GM20431 (cell line): ENCODE measurements around the gene MECR.

ENCODE experiments used
- in situ Hi-C: fragments of 300-500 bp; cut with MseI, MboI; formaldehyde crosslinking; loops from one replicate; pipeline ENCODE4 v1.15.0; 2020; ENCODE audit warnings: low sequenced_read_pairs; ENCODE audit not compliant: unreplicated experiment

MECR gene

GRCh38 chr1:29213055-29213454, 17.7 kb downstream of the MECR start:
- in situ Hi-C loops: no loop called here

DNA sequence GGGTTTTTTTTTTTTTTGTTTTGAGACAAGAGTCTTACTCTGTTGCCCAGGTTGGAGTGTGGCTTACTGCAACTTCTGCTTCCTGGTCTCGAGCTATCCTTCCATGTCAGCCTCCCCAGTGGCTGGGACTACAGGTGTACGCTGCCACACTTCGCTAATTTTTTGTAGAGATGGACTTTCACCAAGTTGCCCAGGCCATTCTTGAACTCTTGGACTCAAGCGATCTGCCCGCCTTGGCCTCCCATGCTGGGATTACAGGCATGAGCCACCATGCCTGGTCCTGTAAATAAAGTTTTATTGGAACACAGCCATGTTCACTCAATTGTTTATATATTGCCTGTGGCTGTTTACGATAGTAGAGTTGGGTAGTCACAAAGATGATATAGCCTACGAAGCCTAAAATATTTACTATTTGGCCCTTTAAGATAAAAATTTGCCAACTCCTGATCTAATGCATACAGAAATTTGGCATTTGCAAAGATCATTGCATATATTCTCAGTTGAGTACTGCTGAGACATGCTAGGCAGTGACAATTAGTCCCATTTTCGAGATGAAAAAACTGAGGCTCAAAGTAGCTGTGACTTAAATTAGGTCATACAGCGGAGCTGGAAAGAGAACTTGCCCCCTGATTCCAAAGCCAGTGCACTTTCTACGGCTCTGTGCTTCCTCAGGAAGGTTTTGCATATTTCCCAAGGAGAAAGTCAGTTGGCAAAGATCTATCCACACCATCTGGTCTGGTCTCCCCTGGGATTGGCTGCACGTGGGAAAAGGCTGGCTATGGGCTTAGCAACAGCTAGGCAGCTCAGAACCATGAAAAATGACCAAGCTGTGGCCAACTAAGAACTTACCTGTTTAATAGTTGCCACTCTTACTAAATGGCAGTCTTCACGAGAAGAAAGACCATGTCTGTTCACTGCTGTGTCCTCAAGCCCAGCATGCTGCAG, 19.4 kb downstream of the MECR start:
- in situ Hi-C loops: no loop called here

GRCh38 chr1:29210278-29211085, 20.3 kb downstream of the MECR start:
- in situ Hi-C loops: no loop called here

- in situ Hi-C loops: loop anchor here (5.0 kb wide), 1 partner anchor 327 kb away; no protein-coding TSS in a partner anchor
Observed at GRCh38 chr1:29209173-29209572, 21.6 kb downstream of the MECR start.

DNA sequence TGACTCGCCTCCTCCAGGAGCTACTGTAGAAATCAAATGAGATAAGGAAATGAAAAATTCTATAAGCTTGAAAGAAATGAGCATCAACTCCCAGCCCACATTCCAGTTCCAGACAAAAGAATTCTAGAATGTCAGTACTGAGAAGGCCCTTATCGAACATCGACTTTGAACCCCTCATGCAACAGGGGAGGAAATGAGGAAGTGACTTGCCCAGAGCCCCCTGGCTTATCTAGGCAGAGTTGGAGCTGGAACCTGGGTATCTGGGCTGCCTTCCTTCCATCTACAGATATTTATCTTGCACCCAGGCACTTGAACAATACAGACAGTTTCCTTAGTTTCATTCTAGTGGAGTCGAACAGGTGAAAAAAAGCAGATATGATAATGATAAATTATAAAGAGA, 22.3 kb downstream of the MECR start:
- in situ Hi-C loops: loop anchor here (5.0 kb wide), 1 partner anchor 326 kb away; no protein-coding TSS in a partner anchor

DNA sequence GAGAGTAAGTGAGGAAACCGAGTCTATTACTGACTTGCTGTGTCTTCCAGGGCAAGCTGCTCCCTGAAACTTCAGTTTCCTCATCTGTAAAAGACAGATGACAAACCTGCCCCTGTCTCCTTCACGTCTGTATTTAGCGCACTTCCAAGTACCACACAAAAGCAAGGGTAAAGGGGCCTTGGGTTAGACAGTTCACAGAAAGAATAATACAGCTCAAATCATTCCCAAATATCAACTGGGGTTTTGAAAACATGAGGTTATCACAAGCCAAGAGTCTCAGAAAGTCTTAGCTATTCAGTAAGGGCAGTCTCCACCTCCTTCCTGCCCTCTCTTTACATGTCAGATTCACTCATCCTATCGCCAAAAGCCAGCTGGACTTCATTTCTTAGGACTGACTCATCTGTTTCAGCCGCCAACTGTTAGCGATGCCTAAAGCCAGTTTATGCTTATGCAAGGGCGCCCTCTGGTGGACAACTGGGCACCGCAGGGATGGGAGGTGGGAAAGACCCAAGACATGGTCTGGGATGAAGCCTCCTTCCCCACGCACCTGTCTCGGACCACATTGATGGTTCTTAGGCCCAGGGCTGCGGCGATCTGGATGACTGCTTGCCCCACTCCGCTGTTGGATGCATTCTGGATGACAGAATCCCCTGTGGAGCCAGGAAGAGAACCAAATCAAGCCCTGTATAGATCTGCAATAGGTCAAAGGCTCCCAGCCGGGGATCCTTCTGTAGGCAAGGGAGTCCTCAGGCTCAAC, 28.0 kb downstream of the MECR start:
- in situ Hi-C loops: no loop called here

GRCh38 chr1:29202053-29202452, 28.7 kb downstream of the MECR start:
- in situ Hi-C loops: no loop called here

- in situ Hi-C loops: no loop called here
Observed at GRCh38 chr1:29201595-29202051, 29.1 kb downstream of the MECR start.

DNA sequence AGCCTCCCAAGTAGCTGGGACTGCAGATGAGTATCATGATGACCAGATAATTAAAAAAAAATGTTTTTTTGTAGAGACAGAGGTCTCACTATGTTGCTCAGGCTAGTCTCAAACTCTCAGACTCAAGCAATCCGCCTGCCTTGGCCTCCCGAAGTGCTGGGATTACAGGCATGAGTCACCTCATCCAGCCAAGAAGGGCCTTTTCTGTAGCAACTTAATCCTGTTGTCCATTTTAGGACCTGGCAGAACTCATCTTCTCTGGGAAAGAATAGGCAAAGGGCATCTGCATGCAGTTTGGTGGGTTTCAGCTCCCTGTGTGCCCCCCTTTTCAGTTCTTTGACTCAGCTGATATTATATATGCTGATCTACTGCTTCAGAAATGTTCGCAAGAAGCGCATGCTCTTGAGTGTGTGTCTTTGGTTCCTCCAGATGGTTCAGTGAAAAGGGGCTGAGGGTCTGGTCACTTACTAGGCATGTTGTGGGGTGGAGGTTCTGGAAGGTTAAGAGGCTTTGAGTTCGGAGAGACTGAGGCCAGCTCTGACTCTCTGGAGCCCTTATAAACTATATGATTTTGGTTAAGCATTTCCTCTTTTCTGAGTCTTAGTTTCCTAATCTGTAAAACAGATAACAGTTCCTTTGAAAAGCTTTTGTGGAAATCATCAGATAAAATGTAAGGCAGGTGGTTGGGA, 29.7 kb downstream of the MECR start:
- in situ Hi-C loops: no loop called here

DNA sequence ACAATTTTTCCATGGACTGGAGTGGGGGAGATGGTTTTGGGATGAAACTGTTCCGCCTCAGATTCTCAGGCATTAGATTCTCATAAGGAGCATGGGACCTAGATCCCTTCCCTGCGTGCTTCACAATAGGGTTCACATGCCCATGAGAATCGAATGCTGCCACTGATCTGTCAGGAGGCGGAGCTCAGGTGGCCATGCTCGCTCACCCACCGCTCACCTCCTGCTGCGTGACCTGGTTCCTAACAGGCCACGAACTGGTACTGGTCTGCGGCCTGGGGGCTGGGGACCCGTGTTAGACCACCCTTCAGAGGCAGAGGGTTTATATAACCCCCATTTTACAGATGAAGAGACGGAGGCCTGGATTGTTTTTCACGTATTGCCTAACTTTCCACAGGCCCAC, 32.7 kb downstream of the MECR start:
- in situ Hi-C loops: no loop called here

GRCh38 chr1:29197590-29197924, 33.2 kb downstream of the MECR start:
- in situ Hi-C loops: no loop called here

GRCh38 chr1:29196863-29197589, 33.7 kb downstream of the MECR start:
- in situ Hi-C loops: no loop called here

- in situ Hi-C loops: no loop called here
Observed at GRCh38 chr1:29195881-29196291, 34.8 kb downstream of the MECR start.

- in situ Hi-C loops: no loop called here
Observed at GRCh38 chr1:29193879-29194455, 36.8 kb downstream of the MECR start.

DNA sequence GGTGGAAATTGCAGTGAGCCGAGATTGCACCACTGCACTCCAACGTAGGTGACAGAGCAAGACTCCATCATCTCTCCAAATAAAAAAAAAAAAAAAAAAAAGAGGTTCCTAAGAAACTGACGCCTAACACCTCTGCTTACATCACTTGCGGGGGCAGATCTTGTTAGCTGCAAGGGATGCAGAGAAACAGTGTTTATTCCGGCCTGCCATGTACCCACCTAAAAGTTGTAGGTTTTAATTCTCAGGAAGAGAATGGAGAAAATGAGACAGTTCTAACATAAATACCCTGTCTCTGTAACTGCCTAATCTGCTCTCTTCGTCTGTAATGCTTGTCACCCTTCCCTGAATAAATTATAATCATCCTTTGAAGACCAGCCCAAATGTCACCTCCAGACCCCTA, 40.0 kb downstream of the MECR start:
- in situ Hi-C loops: no loop called here

- in situ Hi-C loops: no loop called here
Observed at GRCh38 chr1:29186707-29187106, 44.0 kb downstream of the MECR start.

DNA sequence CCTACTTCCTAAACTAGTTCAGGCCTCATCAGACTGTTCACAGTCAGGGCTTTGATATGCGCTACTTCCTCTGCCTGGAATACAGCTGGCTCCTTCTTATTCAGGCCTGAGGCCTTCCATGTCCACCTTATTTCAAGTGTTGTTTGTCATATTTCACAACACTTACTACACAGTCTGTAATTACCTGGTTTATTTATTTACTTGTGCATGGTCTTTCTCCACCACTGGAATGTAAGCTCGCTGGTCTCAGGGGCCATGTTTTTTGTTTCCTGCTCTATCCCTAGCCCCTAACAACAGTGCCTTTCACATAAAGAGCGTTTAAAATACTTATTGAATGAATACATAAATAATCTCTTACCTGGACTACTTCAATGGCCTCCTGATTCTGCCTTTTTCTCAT, 44.5 kb downstream of the MECR start:
- in situ Hi-C loops: no loop called here

DNA sequence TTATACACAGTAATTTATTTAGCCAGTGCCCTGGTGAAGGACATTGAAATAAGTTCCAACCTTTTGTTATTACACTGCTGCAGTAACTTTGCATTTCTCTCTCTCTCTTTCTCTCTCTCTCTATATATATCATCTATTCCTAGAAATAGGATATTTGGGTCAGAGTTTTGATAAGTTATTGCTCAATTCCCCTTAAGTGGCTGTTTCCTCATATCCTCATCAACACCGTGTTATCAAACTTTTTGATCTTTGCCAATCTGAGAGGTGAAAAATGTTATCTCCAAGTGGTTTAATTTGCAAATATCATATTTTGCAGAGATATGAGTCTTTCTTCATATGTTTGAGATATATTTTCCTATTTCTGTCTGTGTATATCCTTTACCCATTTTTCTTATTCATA, 47.4 kb downstream of the MECR start:
- in situ Hi-C loops: no loop called here
